ENCODE data around the gene PRCD. TPM values are rescaled to one million over a fixed set of nuclear protein-coding genes. Genes with fewer than 3 reads are reported as not detected.

Gene PRCD
- total and polyA plus RNA-seq, 12 donors, result 1.5 to 17.3 (median 2.6) TPM

DNA sequence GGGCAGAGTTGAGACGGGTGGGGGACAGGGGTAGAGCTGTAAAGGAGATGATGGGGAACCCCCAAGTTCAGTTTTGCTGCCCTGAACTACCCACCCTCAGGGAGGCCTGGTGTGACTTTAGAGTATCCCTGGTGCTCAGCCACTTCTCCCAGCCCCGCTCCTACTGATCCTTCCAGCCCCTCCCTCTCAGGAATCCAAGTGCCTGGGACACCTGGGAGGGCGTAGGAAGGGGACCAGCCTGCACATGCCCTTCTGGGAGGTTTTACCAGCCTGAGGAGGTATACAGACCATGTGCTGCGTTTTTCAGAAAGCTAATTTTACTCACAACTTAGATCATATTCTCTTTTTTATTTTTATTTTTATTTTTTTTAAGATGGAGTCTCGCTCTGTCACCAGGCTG lies 41.7 kb downstream of the PRCD start:
- 88 to 91% methylated on average over 5 of the region's 5 CpGs for WGBS, 2 donors
- ATAC-seq (no peak), DNase-seq (no peak)
- no peak overlapping the region for H3K27ac ChIP-seq
- no peaks in the 10 kb centered on the region for H3K36me3 ChIP-seq
- H3K4me3 ChIP-seq, result no peak overlapping the region
- intact Hi-C loops (cut with DNase I), result no loop called here
- H3K4me1 ChIP-seq, result peaks cover 0 to 22% (median 16%) of the 10 kb centered on the region in 9 donors
- TF ChIP-seq, protein P1, sequence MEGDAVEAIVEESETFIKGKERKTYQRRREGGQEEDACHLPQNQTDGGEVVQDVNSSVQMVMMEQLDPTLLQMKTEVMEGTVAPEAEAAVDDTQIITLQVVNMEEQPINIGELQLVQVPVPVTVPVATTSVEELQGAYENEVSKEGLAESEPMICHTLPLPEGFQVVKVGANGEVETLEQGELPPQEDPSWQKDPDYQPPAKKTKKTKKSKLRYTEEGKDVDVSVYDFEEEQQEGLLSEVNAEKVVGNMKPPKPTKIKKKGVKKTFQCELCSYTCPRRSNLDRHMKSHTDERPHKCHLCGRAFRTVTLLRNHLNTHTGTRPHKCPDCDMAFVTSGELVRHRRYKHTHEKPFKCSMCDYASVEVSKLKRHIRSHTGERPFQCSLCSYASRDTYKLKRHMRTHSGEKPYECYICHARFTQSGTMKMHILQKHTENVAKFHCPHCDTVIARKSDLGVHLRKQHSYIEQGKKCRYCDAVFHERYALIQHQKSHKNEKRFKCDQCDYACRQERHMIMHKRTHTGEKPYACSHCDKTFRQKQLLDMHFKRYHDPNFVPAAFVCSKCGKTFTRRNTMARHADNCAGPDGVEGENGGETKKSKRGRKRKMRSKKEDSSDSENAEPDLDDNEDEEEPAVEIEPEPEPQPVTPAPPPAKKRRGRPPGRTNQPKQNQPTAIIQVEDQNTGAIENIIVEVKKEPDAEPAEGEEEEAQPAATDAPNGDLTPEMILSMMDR (IDR thresholded peaks at IDR 0.05), result no peak
- H3K27me3 ChIP-seq, result peaks cover 0 to 26% (median 0%) of the 10 kb centered on the region in 7 donors
- H3K9me3 ChIP-seq, result no peaks in the 10 kb centered on the region

DNA sequence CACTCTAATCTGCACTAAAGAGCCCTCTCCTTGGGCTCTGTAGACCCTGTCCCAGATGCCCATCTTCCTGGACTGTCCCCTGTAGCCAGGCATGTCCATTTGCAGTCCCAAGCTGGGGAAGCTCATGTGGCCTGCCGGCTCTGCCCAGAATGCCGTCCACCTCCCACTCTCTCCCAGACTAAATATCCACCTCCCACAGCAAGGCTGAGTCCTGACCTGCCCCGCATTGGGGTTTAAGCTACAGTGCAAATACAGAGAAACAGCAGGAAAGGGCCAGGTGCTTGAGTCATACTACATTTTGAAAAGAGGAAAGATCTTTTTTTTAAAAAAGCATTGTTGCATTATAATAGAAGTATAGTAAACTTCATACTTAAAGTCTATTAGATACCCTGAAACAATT lies 42.8 kb downstream of the PRCD start:
- intact Hi-C loops (cut with DNase I), result no loop called here
- ATAC-seq (no peak), DNase-seq (no peak)
- H3K36me3 ChIP-seq, result no peaks in the 10 kb centered on the region
- H3K27me3 ChIP-seq, result peaks cover 0 to 37% (median 9%) of the 10 kb centered on the region in 7 donors
- H3K9me3 ChIP-seq, result no peaks in the 10 kb centered on the region
- no peak overlapping the region for H3K4me3 ChIP-seq
- TF ChIP-seq, protein P1 (IDR thresholded peaks at IDR 0.05), result no peak
- 31 to 32% methylated on average over 3 of the region's 3 CpGs for WGBS, 2 donors
- no peak overlapping the region for H3K27ac ChIP-seq
- H3K4me1 ChIP-seq, result peaks cover 3 to 26% (median 22%) of the 10 kb centered on the region in 9 donors

DNA sequence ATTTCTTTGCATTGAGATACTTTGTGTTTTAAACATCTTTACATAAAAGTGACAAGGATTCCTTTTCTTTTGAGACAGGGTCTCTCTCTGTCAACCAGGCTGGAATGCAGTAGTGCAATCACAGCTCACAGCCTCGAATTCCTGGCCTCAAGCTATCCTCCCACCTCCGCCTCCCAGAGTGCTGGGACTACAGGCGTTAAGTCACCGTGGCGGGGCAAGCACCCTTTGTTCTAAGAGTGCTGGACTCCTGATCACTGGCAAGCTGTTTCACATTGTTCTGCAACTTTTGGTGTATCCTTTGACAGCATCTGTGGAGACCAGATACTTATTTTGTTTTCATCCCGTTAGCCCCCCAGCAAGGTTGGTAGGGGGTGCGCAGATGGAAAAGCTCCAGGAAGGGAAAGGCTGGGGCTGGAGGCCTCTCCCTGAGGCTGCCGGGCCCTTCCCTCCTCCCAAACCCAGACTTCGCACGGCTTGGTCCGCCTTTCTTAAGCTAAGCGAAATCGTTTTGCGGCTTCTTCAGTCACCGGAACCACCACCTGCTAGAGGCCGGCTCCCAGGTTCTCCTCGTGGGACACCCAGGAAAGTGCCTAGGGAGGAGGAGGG lies 44.7 kb downstream of the PRCD start:
- TF ChIP-seq, protein P1 (IDR thresholded peaks at IDR 0.05), result no peak
- 33 to 34% methylated on average over 17 of the region's 17 CpGs for WGBS, 2 donors
- Histone ChIP-seq H3K4me3 (peak overlapping the region; percentile 56 to 73 (median 65)), H3K27ac (peak overlapping the region in 6 of 10 donors; percentile 21 to 82 (median 60)), H3K27me3 (peaks cover 0 to 54% (median 13%) of the 10 kb centered on the region in 7 donors), H3K4me1 (peaks cover 3 to 26% (median 22%) of the 10 kb centered on the region in 9 donors), H3K9me3 (no peaks in the 10 kb centered on the region), H3K36me3 (no peaks in the 10 kb centered on the region)
- DNase-seq, result no peak
- intact Hi-C loops (cut with DNase I), result no loop called here
- peak in 2 of 8 donors; percentile 2 to 7 for ATAC-seq

DNA sequence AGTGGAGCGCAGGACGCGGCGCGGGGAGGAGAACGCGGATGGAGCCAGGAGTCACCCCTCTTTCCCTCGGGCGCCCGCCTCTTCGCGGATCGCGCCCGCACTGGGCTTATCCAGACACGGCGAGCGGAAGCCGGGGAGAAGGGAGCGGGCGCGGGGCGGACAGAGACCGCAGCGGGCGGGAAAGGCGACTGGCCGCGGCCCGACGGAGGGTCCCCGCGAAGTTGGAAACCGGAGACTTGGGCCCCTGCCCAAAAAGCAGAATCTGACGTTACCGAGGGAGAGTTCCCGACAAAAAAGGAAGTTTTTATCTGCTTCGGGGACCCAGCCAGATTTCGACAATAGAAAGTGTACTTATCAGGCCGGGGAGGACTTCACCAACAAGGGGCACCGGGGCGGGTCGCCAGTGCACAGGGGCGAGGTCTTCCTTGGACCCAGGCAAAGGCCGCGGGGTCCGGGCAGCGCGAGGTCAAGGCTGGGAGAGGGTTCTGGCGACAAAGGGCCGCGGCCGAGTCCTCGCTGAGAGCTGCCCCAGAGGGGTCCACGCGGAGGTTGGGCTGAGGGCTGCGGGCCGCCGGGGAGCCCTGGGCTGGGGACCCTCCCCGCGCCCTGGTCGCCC lies 45.3 kb downstream of the PRCD start:
- Histone ChIP-seq H3K27ac (peak overlapping the region in 9 of 10 donors; percentile 5 to 82 (median 53)), H3K9me3 (no peaks in the 10 kb centered on the region), H3K27me3 (peaks cover 0 to 54% (median 13%) of the 10 kb centered on the region in 7 donors), H3K4me1 (peaks cover 3 to 26% (median 22%) of the 10 kb centered on the region in 9 donors), H3K4me3 (peak overlapping the region; percentile 56 to 73 (median 65)), H3K36me3 (no peaks in the 10 kb centered on the region)
- WGBS, 2 donors, result 0 to 2% methylated on average over 55 to 62 of the region's 62 CpGs
- intact Hi-C loops (cut with DNase I), result no loop called here
- ATAC-seq, result peak; percentile 24 to 75 (median 49)
- DNase-seq, result peak in 1 of 2 donors; percentile 38
- TF ChIP-seq, protein P1 (IDR thresholded peaks at IDR 0.05), result no peak
